WTC11 (cell line): Measurements from ENCODE around the gene TOM1. TPM values are rescaled to one million over a fixed set of nuclear protein-coding genes. Genes with fewer than 3 reads are reported as not detected.

Source experiments
- ATAC-seq: fragments of 200-7000 bp; cut with Tn5 transposase; 2 replicates; pipeline ENCODE4 v1.10.0; 2021; ENCODE audit warnings: mild to moderate bottlenecking, moderate library complexity
- Bru-seq: library from RNA; stranded (reverse); fragments of 400-500 nt; gene quantifications from one replicate; lab custom pipeline; 2021; lab: Mats Ljungman, UMichigan
- CTCF ChIA-PET: fragments of 300-600 bp; sonication (Branson Sonifier 250); formaldehyde crosslinking; loops from one replicate; lab custom pipeline; 2021; ENCODE audit warnings: antibody characterized with exemption; lab: Charles Lee
- POLR2A ChIA-PET: fragments of 350-600 bp; sonication (Branson Sonifier 250); formaldehyde crosslinking; loops from one replicate; lab custom pipeline; 2021; ENCODE audit warnings: antibody characterized with exemption; lab: Charles Lee
- DNase-seq: peaks from one replicate; pipeline ENCODE4 v3.0.0; 2021; ENCODE audit warnings: low spot score
- H3K27ac Mint-ChIP-seq: 2 replicates; pipeline ENCODE4 v1.8.0; 2021; ENCODE audit warnings: mixed read lengths
- H3K27me3 Mint-ChIP-seq: 2 replicates; pipeline ENCODE4 v1.8.0; 2021; ENCODE audit warnings: low read depth, mild to moderate bottlenecking, moderate library complexity, mixed read lengths
- H3K36me3 Mint-ChIP-seq: 2 replicates; pipeline ENCODE4 v1.8.0; 2021; ENCODE audit warnings: mixed read lengths
- H3K4me1 Mint-ChIP-seq: 2 replicates; pipeline ENCODE4 v1.8.0; 2022; ENCODE audit warnings: mixed read lengths
- H3K4me3 Mint-ChIP-seq: 2 replicates; pipeline ENCODE4 v1.8.0; 2021; ENCODE audit warnings: mild to moderate bottlenecking, moderate library complexity, mixed read lengths
- H3K9me3 Mint-ChIP-seq: 2 replicates; pipeline ENCODE4 v1.8.0; 2021; ENCODE audit warnings: mixed read lengths
- CREB1 ChIP-seq: sonication (generic); formaldehyde crosslinking; IDR thresholded peaks from 2 replicates; pipeline ENCODE4 v1.8.0; 2023; ENCODE audit warnings: mild to moderate bottlenecking, missing genetic modification reagents
- MYBL2 ChIP-seq: sonication (generic); formaldehyde crosslinking; IDR thresholded peaks from 2 replicates; pipeline ENCODE4 v1.8.1; 2023; ENCODE audit warnings: mild to moderate bottlenecking, moderate library complexity, missing genetic modification reagents
- NFATC4 ChIP-seq: fragments of 250-450 bp; sonication (Bioruptor Pico); IDR thresholded peaks from 2 replicates; pipeline ENCODE4 v1.9.0; 2021; ENCODE audit warnings: mild to moderate bottlenecking
- SMAD4 ChIP-seq: sonication (generic); formaldehyde crosslinking; IDR thresholded peaks from 2 replicates; pipeline ENCODE4 v1.8.0; 2022; ENCODE audit warnings: mild to moderate bottlenecking, missing genetic modification reagents
- SP1 ChIP-seq: sonication (generic); formaldehyde crosslinking; conservative IDR thresholded peaks from 2 replicates; pipeline ENCODE4 v1.8.1; 2022; ENCODE audit warnings: missing genetic modification reagents
- ZBTB21 ChIP-seq: sonication (generic); formaldehyde crosslinking; IDR thresholded peaks from 2 replicates; pipeline ENCODE4 v1.8.1; 2023; ENCODE audit warnings: mild to moderate bottlenecking, missing genetic modification reagents, borderline replicate concordance
- ZNF263 ChIP-seq: sonication (generic); formaldehyde crosslinking; IDR thresholded peaks from 2 replicates; pipeline ENCODE4 v1.8.1; 2022; ENCODE audit warnings: low read depth, mild to moderate bottlenecking, moderate library complexity, missing genetic modification reagents
- ZNF671 ChIP-seq: fragments of 250-450 bp; sonication (Bioruptor Pico); IDR thresholded peaks from 2 replicates; pipeline ENCODE4 v1.8.0; 2021; ENCODE audit warnings: mild to moderate bottlenecking
- long read RNA-seq, 3 experiments: library from RNA in 1 of 3; library from capped mRNA in 1 of 3; library from polyadenylated mRNA in 1 of 3; unstranded in 2 of 3; stranded (forward) in 1 of 3; transcript quantifications; one replicate each; pipeline ENCODE4 v2.0.0, GENCODE V29; 2021
- total RNA-seq: library from RNA; stranded (reverse); gene quantifications from 3 replicates; pipeline ENCODE4 v1.2.3, GENCODE V29; 2021
- TF ChIP-seq, protein P1 (sequence below): sonication (generic); formaldehyde crosslinking; IDR thresholded peaks from 2 replicates; pipeline ENCODE4 v1.8.1; 2022; ENCODE audit warnings: mild to moderate bottlenecking, moderate library complexity, missing genetic modification reagents
- TF ChIP-seq, protein P2 (sequence below): sonication (generic); formaldehyde crosslinking; IDR thresholded peaks from 2 replicates; pipeline ENCODE4 v1.8.0; 2023; ENCODE audit warnings: missing genetic modification reagents, mild to moderate bottlenecking, borderline replicate concordance
- TF ChIP-seq, protein P3 (sequence below): fragments of 250-450 bp; sonication (Bioruptor Pico); IDR thresholded peaks from 2 replicates; pipeline ENCODE4 v1.8.0; 2021; ENCODE audit warnings: mild to moderate bottlenecking
- TF ChIP-seq, protein P4 (sequence below): sonication (generic); formaldehyde crosslinking; IDR thresholded peaks from 2 replicates; pipeline ENCODE4 v1.8.0; 2022; ENCODE audit warnings: mild to moderate bottlenecking, missing genetic modification reagents
- TF ChIP-seq, protein P5 (sequence below): fragments of 250-450 bp; sonication (Bioruptor Pico); IDR thresholded peaks from 2 replicates; pipeline ENCODE4 v2.1.2; 2022; ENCODE audit warnings: mild to moderate bottlenecking, moderate library complexity
- TF ChIP-seq, protein P6 (sequence below): sonication (generic); formaldehyde crosslinking; IDR thresholded peaks from 2 replicates; pipeline ENCODE4 v1.8.1; 2023; ENCODE audit warnings: mild to moderate bottlenecking, moderate library complexity, missing genetic modification reagents
- TF ChIP-seq, protein P7 (sequence below): fragments of 250-450 bp; sonication (Bioruptor Pico); IDR thresholded peaks from 2 replicates; pipeline ENCODE4 v1.9.0; 2021; ENCODE audit warnings: mild to moderate bottlenecking, borderline replicate concordance
- TF ChIP-seq, protein P8 (sequence below): fragments of 250-450 bp; sonication (Bioruptor Pico); IDR thresholded peaks from 2 replicates; pipeline ENCODE4 v1.9.0; 2021; ENCODE audit warnings: moderate library complexity, mild to moderate bottlenecking, inconsistent platforms, borderline replicate concordance

Gene TOM1
- 23.5 to 25.7 TPM (median 25.4 TPM) in 3 replicates for total RNA-seq
- Bru-seq, nascent RNA, result percentile 51 among the genes with signal in this experiment
- long read RNA-seq, experiment 1, transcript TOM1-210 (15 exons, 2,389 nt), result major isoform, 103 of 138 reads
- long read RNA-seq, experiment 1, transcript TOM1-204 (15 exons, 2,390 nt), result minor isoform, 11 of 138 reads
- long read RNA-seq, experiment 1, partial matches to known transcripts, result 6 of 138 reads
- long read RNA-seq, experiment 1, other reads (novel, unspliced or antisense), result 17 of 138 reads
- long read RNA-seq, experiment 2, transcript TOM1-210 (15 exons, 2,389 nt), result major isoform, 10 of 26 reads
- long read RNA-seq, experiment 2, partial matches to known transcripts, result 11 of 26 reads
- long read RNA-seq, experiment 2, other reads (novel, unspliced or antisense), result 4 of 26 reads
- long read RNA-seq, experiment 3, transcript TOM1-204 (15 exons, 2,390 nt), result minor isoform, 9 of 45 reads
- long read RNA-seq, experiment 3, transcript TOM1-210 (15 exons, 2,389 nt), result major isoform, 22 of 45 reads
- long read RNA-seq, experiment 3, partial matches to known transcripts, result 8 of 45 reads
- long read RNA-seq, experiment 3, other reads (novel, unspliced or antisense), result 6 of 45 reads

DNA sequence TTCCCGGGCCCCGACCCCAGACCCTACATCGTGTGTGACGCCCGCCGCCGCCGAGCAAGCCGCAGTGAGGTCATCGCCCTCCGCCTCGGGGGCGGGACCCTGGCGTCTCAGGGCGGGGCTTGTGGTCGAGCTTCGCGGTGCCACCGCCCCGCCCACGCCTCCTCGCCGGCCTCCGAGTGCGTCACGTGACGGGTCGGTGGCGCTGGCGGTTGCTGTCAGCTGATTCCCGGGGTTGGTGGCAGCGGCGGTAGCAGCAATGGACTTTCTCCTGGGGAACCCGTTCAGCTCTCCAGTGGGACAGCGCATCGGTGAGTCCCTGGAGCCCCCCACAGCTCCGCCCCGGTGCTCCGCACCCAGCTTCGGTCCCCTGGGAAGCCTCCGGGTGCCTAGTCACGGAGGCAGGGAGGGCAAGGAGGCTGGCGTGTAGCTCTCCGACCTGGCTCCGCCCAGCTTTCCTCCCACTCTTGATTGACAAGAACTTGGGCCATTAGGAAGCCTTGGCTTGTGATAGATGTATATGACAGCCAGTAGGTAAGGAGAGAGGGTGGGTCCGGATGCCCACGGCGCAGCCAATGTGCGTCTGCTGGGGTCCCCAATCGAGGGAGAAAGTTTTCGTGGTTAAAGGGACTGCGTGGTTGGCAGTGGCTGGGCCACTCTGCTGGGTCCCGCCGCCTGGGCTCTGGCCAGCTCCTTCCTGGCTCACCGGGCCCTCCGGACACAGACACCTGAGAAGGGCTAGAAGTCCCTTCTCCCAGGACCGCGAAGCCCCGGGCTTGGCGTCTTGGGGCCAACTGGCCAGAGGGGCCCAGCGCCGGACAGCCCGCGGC lies at the start of gene TOM1:
Gene TOM1, plus strand, starts transcription at position 222 of the 827 bp plus-strand sequence. Its CDS starts 35 bp downstream, at position 257.
- ATAC-seq (peak; percentile 95), DNase-seq (peak; percentile 98)
- peak within 1 kb of the TSS; percentile 99 for H3K27ac Mint-ChIP-seq
- ChIA-PET CTCF (interaction anchor here (0.6 to 1.6 kb wide), 10 partner anchors 10 to 766 kb away, joined by 3 to 12 read pairs (median 4); no protein-coding TSS in a partner anchor), POLR2A (no interaction called here)
- H3K4me1 Mint-ChIP-seq, result peaks cover 5% of the 10 kb centered on the region
- peak within 1 kb of the TSS; percentile 81 for H3K4me3 Mint-ChIP-seq
- H3K9me3 Mint-ChIP-seq, result no peaks in the 10 kb centered on the region
- H3K27me3 Mint-ChIP-seq, result no peaks in the 10 kb centered on the region
- H3K36me3 Mint-ChIP-seq, result peaks cover 16% of the 10 kb centered on the region
- TF ChIP-seq SP1 (peak; percentile 95), MYBL2 (CRISPR knock-in tag) (peak; percentile 92), ZNF263 (CRISPR knock-in tag) (no peak), SMAD4 (CRISPR knock-in tag) (no peak), CREB1 (CRISPR knock-in tag) (no peak), NFATC4 (CRISPR knock-in tag) (no peak), ZBTB21 (CRISPR knock-in tag) (peak; percentile 92; the same call in 1 of the 2 replicates), ZNF671 (CRISPR knock-in tag) (no peak)
- TF ChIP-seq, protein P1, sequence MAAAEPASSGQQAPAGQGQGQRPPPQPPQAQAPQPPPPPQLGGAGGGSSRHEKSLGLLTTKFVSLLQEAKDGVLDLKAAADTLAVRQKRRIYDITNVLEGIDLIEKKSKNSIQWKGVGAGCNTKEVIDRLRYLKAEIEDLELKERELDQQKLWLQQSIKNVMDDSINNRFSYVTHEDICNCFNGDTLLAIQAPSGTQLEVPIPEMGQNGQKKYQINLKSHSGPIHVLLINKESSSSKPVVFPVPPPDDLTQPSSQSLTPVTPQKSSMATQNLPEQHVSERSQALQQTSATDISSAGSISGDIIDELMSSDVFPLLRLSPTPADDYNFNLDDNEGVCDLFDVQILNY (CRISPR knock-in tag), result peak; percentile 70
- TF ChIP-seq, protein P2, sequence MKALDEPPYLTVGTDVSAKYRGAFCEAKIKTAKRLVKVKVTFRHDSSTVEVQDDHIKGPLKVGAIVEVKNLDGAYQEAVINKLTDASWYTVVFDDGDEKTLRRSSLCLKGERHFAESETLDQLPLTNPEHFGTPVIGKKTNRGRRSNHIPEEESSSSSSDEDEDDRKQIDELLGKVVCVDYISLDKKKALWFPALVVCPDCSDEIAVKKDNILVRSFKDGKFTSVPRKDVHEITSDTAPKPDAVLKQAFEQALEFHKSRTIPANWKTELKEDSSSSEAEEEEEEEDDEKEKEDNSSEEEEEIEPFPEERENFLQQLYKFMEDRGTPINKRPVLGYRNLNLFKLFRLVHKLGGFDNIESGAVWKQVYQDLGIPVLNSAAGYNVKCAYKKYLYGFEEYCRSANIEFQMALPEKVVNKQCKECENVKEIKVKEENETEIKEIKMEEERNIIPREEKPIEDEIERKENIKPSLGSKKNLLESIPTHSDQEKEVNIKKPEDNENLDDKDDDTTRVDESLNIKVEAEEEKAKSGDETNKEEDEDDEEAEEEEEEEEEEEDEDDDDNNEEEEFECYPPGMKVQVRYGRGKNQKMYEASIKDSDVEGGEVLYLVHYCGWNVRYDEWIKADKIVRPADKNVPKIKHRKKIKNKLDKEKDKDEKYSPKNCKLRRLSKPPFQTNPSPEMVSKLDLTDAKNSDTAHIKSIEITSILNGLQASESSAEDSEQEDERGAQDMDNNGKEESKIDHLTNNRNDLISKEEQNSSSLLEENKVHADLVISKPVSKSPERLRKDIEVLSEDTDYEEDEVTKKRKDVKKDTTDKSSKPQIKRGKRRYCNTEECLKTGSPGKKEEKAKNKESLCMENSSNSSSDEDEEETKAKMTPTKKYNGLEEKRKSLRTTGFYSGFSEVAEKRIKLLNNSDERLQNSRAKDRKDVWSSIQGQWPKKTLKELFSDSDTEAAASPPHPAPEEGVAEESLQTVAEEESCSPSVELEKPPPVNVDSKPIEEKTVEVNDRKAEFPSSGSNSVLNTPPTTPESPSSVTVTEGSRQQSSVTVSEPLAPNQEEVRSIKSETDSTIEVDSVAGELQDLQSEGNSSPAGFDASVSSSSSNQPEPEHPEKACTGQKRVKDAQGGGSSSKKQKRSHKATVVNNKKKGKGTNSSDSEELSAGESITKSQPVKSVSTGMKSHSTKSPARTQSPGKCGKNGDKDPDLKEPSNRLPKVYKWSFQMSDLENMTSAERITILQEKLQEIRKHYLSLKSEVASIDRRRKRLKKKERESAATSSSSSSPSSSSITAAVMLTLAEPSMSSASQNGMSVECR, result peak; percentile 23; the same call in 1 of the 2 replicates
- TF ChIP-seq, protein P3, sequence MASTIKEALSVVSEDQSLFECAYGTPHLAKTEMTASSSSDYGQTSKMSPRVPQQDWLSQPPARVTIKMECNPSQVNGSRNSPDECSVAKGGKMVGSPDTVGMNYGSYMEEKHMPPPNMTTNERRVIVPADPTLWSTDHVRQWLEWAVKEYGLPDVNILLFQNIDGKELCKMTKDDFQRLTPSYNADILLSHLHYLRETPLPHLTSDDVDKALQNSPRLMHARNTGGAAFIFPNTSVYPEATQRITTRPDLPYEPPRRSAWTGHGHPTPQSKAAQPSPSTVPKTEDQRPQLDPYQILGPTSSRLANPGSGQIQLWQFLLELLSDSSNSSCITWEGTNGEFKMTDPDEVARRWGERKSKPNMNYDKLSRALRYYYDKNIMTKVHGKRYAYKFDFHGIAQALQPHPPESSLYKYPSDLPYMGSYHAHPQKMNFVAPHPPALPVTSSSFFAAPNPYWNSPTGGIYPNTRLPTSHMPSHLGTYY (CRISPR knock-in tag), result no peak
- TF ChIP-seq, protein P4, sequence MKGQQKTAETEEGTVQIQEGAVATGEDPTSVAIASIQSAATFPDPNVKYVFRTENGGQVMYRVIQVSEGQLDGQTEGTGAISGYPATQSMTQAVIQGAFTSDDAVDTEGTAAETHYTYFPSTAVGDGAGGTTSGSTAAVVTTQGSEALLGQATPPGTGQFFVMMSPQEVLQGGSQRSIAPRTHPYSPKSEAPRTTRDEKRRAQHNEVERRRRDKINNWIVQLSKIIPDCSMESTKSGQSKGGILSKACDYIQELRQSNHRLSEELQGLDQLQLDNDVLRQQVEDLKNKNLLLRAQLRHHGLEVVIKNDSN (CRISPR knock-in tag), result peak; percentile 100
- TF ChIP-seq, protein P5, sequence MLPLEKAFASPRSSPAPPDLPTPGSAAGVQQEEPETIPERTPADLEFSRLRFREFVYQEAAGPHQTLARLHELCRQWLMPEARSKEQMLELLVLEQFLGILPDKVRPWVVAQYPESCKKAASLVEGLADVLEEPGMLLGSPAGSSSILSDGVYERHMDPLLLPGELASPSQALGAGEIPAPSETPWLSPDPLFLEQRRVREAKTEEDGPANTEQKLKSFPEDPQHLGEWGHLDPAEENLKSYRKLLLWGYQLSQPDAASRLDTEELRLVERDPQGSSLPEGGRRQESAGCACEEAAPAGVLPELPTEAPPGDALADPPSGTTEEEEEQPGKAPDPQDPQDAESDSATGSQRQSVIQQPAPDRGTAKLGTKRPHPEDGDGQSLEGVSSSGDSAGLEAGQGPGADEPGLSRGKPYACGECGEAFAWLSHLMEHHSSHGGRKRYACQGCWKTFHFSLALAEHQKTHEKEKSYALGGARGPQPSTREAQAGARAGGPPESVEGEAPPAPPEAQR (CRISPR knock-in tag), result no peak
- TF ChIP-seq, protein P6, sequence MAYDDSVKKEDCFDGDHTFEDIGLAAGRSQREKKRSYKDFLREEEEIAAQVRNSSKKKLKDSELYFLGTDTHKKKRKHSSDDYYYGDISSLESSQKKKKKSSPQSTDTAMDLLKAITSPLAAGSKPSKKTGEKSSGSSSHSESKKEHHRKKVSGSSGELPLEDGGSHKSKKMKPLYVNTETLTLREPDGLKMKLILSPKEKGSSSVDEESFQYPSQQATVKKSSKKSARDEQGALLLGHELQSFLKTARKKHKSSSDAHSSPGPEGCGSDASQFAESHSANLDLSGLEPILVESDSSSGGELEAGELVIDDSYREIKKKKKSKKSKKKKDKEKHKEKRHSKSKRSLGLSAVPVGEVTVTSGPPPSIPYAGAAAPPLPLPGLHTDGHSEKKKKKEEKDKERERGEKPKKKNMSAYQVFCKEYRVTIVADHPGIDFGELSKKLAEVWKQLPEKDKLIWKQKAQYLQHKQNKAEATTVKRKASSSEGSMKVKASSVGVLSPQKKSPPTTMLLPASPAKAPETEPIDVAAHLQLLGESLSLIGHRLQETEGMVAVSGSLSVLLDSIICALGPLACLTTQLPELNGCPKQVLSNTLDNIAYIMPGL (CRISPR knock-in tag), result no peak
- TF ChIP-seq, protein P7, sequence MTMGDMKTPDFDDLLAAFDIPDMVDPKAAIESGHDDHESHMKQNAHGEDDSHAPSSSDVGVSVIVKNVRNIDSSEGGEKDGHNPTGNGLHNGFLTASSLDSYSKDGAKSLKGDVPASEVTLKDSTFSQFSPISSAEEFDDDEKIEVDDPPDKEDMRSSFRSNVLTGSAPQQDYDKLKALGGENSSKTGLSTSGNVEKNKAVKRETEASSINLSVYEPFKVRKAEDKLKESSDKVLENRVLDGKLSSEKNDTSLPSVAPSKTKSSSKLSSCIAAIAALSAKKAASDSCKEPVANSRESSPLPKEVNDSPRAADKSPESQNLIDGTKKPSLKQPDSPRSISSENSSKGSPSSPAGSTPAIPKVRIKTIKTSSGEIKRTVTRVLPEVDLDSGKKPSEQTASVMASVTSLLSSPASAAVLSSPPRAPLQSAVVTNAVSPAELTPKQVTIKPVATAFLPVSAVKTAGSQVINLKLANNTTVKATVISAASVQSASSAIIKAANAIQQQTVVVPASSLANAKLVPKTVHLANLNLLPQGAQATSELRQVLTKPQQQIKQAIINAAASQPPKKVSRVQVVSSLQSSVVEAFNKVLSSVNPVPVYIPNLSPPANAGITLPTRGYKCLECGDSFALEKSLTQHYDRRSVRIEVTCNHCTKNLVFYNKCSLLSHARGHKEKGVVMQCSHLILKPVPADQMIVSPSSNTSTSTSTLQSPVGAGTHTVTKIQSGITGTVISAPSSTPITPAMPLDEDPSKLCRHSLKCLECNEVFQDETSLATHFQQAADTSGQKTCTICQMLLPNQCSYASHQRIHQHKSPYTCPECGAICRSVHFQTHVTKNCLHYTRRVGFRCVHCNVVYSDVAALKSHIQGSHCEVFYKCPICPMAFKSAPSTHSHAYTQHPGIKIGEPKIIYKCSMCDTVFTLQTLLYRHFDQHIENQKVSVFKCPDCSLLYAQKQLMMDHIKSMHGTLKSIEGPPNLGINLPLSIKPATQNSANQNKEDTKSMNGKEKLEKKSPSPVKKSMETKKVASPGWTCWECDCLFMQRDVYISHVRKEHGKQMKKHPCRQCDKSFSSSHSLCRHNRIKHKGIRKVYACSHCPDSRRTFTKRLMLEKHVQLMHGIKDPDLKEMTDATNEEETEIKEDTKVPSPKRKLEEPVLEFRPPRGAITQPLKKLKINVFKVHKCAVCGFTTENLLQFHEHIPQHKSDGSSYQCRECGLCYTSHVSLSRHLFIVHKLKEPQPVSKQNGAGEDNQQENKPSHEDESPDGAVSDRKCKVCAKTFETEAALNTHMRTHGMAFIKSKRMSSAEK (CRISPR knock-in tag), result 0 out of 2 replicates have a peak, but pooled peaks have one; percentile 39
- TF ChIP-seq, protein P8, sequence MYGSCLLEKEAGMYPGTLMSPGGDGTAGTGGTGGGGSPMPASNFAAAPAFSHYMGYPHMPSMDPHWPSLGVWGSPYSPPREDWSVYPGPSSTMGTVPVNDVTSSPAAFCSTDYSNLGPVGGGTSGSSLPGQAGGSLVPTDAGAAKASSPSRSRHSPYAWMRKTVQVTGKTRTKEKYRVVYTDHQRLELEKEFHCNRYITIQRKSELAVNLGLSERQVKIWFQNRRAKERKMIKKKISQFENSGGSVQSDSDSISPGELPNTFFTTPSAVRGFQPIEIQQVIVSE (CRISPR knock-in tag), result no peak
